IMR-90 (cell line): ENCODE measurements around the gene C13orf46. TPM values are rescaled to one million over a fixed set of nuclear protein-coding genes. Genes with fewer than 3 reads are reported as not detected.

ENCODE experiments used
- ATAC-seq: fragments of 200-7000 bp; cut with Tn5 transposase; 2 replicates; pipeline ENCODE4 v1.9.1; 2020; ENCODE audit warnings: low read depth, mild to moderate bottlenecking, moderate library complexity
- BruUV-seq: library from RNA; stranded (reverse); fragments of 400-500 nt; replicated peaks from 2 replicates; lab custom pipeline; 2021; lab: Mats Ljungman, UMichigan
- CTCF ChIA-PET: fragments of 300-600 bp; formaldehyde crosslinking; extraction: SDS; loops from one replicate; lab custom pipeline; 2021; ENCODE audit warnings: antibody characterized with exemption; lab: Yijun Ruan, JAX
- POLR2A ChIA-PET: fragments of 300-600 bp; sonication (Branson Sonifier 250); formaldehyde crosslinking; loops from one replicate; lab custom pipeline; 2022; ENCODE audit warnings: antibody characterized with exemption; ENCODE audit not compliant: unreplicated experiment; lab: Charles Lee
- DNase-seq: peaks from one replicate; pipeline ENCODE4 v3.0.0; 2013
- H2AFZ ChIP-seq: replicated peaks from 2 replicates; pipeline ENCODE3; 2013; ENCODE audit warnings: low read length, mild to moderate bottlenecking; ENCODE audit not compliant: poor library complexity
- H2AK5ac ChIP-seq: 2 replicates; pipeline ENCODE4 v1.6.1; 2013; ENCODE audit warnings: low read depth, low read length, inconsistent platforms
- H2AK9ac ChIP-seq: replicated peaks from 2 replicates; pipeline ENCODE3; 2013; ENCODE audit warnings: mild to moderate bottlenecking, low read depth, low read length, moderate library complexity; ENCODE audit not compliant: poor library complexity
- H2BK120ac ChIP-seq: 2 replicates; pipeline ENCODE4 v1.6.1; 2013; ENCODE audit warnings: low read depth, low read length, inconsistent platforms
- H2BK15ac ChIP-seq: 3 replicates; pipeline ENCODE4 v1.6.1; 2013; ENCODE audit warnings: low read depth, low read length, inconsistent platforms
- H2BK20ac ChIP-seq: 2 replicates; pipeline ENCODE4 v1.6.1; 2013; ENCODE audit warnings: low read depth, mild to moderate bottlenecking, inconsistent platforms, low read length, moderate library complexity
- H2BK5ac ChIP-seq: 2 replicates; pipeline ENCODE4 v1.6.1; 2013; ENCODE audit warnings: mild to moderate bottlenecking, low read depth, low read length, inconsistent platforms; ENCODE audit not compliant: poor library complexity, severe bottlenecking
- H3K14ac ChIP-seq: replicated peaks from 2 replicates; pipeline ENCODE4 v1.6.1; 2013; ENCODE audit warnings: low read depth, low read length, inconsistent platforms
- H3K18ac ChIP-seq: 2 replicates; pipeline ENCODE4 v1.6.1; 2013; ENCODE audit warnings: low read depth, low read length, control low read depth
- H3K23ac ChIP-seq: 2 replicates; pipeline ENCODE4 v1.6.1; 2013; ENCODE audit warnings: low read depth, low read length, inconsistent platforms
- H3K27ac ChIP-seq: 2 replicates; pipeline ENCODE4 v1.5.1; 2013; ENCODE audit warnings: mild to moderate bottlenecking, control low read depth, low read length; ENCODE audit not compliant: insufficient read depth
- H3K27me3 ChIP-seq: 2 replicates; pipeline ENCODE4 v1.6.1; 2013; ENCODE audit warnings: low read length; ENCODE audit not compliant: control insufficient read depth, insufficient read depth
- H3K36me3 ChIP-seq: 2 replicates; pipeline ENCODE4 v1.6.1; 2013; ENCODE audit warnings: low read length, mixed read lengths; ENCODE audit not compliant: control insufficient read depth, insufficient read depth
- H3K4ac ChIP-seq: 2 replicates; pipeline ENCODE4 v1.6.1; 2013; ENCODE audit warnings: low read depth, low read length, inconsistent platforms
- H3K4me1 ChIP-seq: 2 replicates; pipeline ENCODE4 v1.6.1; 2013; ENCODE audit warnings: low read length, mixed read lengths; ENCODE audit not compliant: control insufficient read depth, insufficient read depth
- H3K4me2 ChIP-seq: 2 replicates; pipeline ENCODE4 v1.6.1; 2013; ENCODE audit warnings: low read depth, mild to moderate bottlenecking, control low read depth, low read length, moderate library complexity
- H3K4me3 ChIP-seq: 2 replicates; pipeline ENCODE4 v1.5.1; 2013; ENCODE audit warnings: low read depth, mild to moderate bottlenecking, control low read depth, low read length, moderate library complexity; ENCODE audit not compliant: insufficient read depth
- H3K56ac ChIP-seq: 2 replicates; pipeline ENCODE4 v1.6.1; 2013; ENCODE audit warnings: low read length, inconsistent platforms; ENCODE audit not compliant: insufficient read depth; ENCODE audit errors: extremely low read depth
- H3K79me1 ChIP-seq, 2 experiments: 2 replicates each; pipeline ENCODE4 v1.6.1; 2013; ENCODE audit warnings: low read length in 2 of 2, inconsistent platforms in 1 of 2, low read depth in 1 of 2
- H3K9ac ChIP-seq: 2 replicates; pipeline ENCODE4 v1.6.1; 2013; ENCODE audit warnings: low read depth, low read length, control low read depth
- H3K9me1 ChIP-seq: 2 replicates; pipeline ENCODE4 v1.6.1; 2013; ENCODE audit warnings: low read length, inconsistent platforms; ENCODE audit not compliant: insufficient read depth
- H3K9me3 ChIP-seq: 2 replicates; pipeline ENCODE4 v1.6.1; 2013; ENCODE audit warnings: low read length; ENCODE audit not compliant: control insufficient read depth, insufficient read depth
- H4K20me1 ChIP-seq: 2 replicates; pipeline ENCODE4 v1.6.1; 2013; ENCODE audit warnings: low read length, inconsistent platforms; ENCODE audit not compliant: insufficient read depth
- H4K5ac ChIP-seq: 2 replicates; pipeline ENCODE4 v1.6.1; 2013; ENCODE audit warnings: mild to moderate bottlenecking, low read depth, low read length, control low read depth
- H4K8ac ChIP-seq, 2 experiments: 2 replicates each; pipeline ENCODE4 v1.6.1; 2013; ENCODE audit warnings: low read depth in 2 of 2, low read length in 2 of 2, control low read depth in 1 of 2, inconsistent platforms in 1 of 2
- H4K91ac ChIP-seq: 2 replicates; pipeline ENCODE4 v1.6.1; 2013; ENCODE audit warnings: low read depth, low read length, inconsistent platforms; ENCODE audit not compliant: insufficient read depth
- BHLHE40 ChIP-seq: fragments of 150-350 bp; IDR thresholded peaks from 2 replicates; pipeline ENCODE4 v1.6.1; 2016; ENCODE audit warnings: mild to moderate bottlenecking, low read depth, low read length
- CEBPB ChIP-seq: IDR thresholded peaks from 2 replicates; pipeline ENCODE4 v1.6.1; 2012; ENCODE audit warnings: low read depth, low read length, improper control_type of control experiment
- CHD1 ChIP-seq: IDR thresholded peaks from 2 replicates; pipeline ENCODE4 v1.6.1; 2012; ENCODE audit warnings: low read depth, low read length, improper control_type of control experiment
- FOS ChIP-seq: fragments of 150-350 bp; IDR thresholded peaks from 2 replicates; pipeline ENCODE4 v1.6.1; 2016; ENCODE audit warnings: low read depth, low read length
- MAFK ChIP-seq: IDR thresholded peaks from 2 replicates; pipeline ENCODE4 v1.6.1; 2012; ENCODE audit warnings: low read depth, low read length, improper control_type of control experiment
- MAZ ChIP-seq: IDR thresholded peaks from 2 replicates; pipeline ENCODE4 v1.6.1; 2012; ENCODE audit warnings: low read depth, mild to moderate bottlenecking, low read length, improper control_type of control experiment, moderate library complexity, borderline replicate concordance
- MXI1 ChIP-seq: IDR thresholded peaks from 2 replicates; pipeline ENCODE4 v1.6.1; 2012; ENCODE audit warnings: low read depth, mild to moderate bottlenecking, low read length, moderate library complexity, borderline replicate concordance
- POLR2A ChIP-seq: IDR thresholded peaks from 2 replicates; pipeline ENCODE4 v1.6.1; 2012; ENCODE audit warnings: mild to moderate bottlenecking, low read depth, low read length
- RAD21 ChIP-seq: IDR thresholded peaks from 2 replicates; pipeline ENCODE4 v1.6.1; 2012; ENCODE audit warnings: low read length, improper control_type of control experiment
- RCOR1 ChIP-seq: IDR thresholded peaks from 2 replicates; pipeline ENCODE4 v1.6.1; 2012; ENCODE audit warnings: mild to moderate bottlenecking, low read length, improper control_type of control experiment; ENCODE audit not compliant: insufficient replicate concordance
- RFX5 ChIP-seq: IDR thresholded peaks from 2 replicates; pipeline ENCODE4 v1.8.0; 2012; ENCODE audit warnings: low read depth, mild to moderate bottlenecking, low read length, moderate library complexity
- SMC3 ChIP-seq: fragments of 150-350 bp; IDR thresholded peaks from 2 replicates; pipeline ENCODE4 v1.6.1; 2016; ENCODE audit warnings: low read depth, mild to moderate bottlenecking, antibody characterized with exemption, low read length, moderate library complexity
- WGBS, 2 experiments: methylation state at CpG; one replicate each; pipeline versions ENCODE4 v1.1.5 to v1.1.7; 2013; ENCODE audit warnings: missing lambda C conversion rate in 2 of 2; ENCODE audit not compliant: insufficient read length in 1 of 2; ENCODE audit errors: extremely low coverage in 2 of 2; 5-methylcytosine and 5-hydroxymethylcytosine counted together
- dilution Hi-C: fragments of 300-500 bp; cut with HindIII; formaldehyde crosslinking; loops from one replicate; pipeline ENCODE4 v1.14.3; 2018; ENCODE audit warnings: low sequenced_read_pairs; ENCODE audit not compliant: unreplicated experiment
- in situ Hi-C: fragments of 300-500 bp; cut with MboI; formaldehyde crosslinking; loops from 3 replicates; pipeline ENCODE4 v1.14.3; 2019; ENCODE audit warnings: low sequenced_read_pairs, inconsistent platforms, mixed read lengths
- intact Hi-C: fragments of 100-400 bp; cut with micrococcal nuclease; formaldehyde crosslinking; loops from 2 replicates; pipeline ENCODE4 v1.10.0; 2022
- polyA plus RNA-seq, 3 experiments: library from polyadenylated mRNA; depleted of rRNA; stranded (reverse); fragments of >200 nt; gene quantifications; 2 replicates each; pipeline ENCODE4 v1.2.3, GENCODE V29; 2012; ENCODE audit warnings: low replicate concordance in 1 of 3
- total RNA-seq: library from RNA; depleted of rRNA; stranded (reverse); fragments of >200 nt; gene quantifications from 2 replicates; pipeline ENCODE4 v1.2.3, GENCODE V29; 2012
- TF ChIP-seq, protein P1 (sequence below): conservative IDR thresholded peaks from 2 replicates; pipeline ENCODE4 v1.5.1; 2012; ENCODE audit warnings: mild to moderate bottlenecking, low read depth, low read length, improper control_type of control experiment
- TF ChIP-seq, protein P2 (sequence below): fragments of 150-350 bp; IDR thresholded peaks from 2 replicates; pipeline ENCODE4 v1.6.1; 2017; ENCODE audit warnings: mild to moderate bottlenecking, antibody characterized with exemption, low read length, low read depth
- TF ChIP-seq, protein P3 (sequence below): fragments of 150-350 bp; IDR thresholded peaks from 2 replicates; pipeline ENCODE4 v1.6.1; 2016; ENCODE audit warnings: low read depth, mild to moderate bottlenecking, low read length, moderate library complexity, borderline replicate concordance

C13orf46 gene
- total and polyA plus RNA-seq, 2 of the 4 experiments (the other 2 are of a cell fraction) = under 0.01 to 2.1 TPM

DNA sequence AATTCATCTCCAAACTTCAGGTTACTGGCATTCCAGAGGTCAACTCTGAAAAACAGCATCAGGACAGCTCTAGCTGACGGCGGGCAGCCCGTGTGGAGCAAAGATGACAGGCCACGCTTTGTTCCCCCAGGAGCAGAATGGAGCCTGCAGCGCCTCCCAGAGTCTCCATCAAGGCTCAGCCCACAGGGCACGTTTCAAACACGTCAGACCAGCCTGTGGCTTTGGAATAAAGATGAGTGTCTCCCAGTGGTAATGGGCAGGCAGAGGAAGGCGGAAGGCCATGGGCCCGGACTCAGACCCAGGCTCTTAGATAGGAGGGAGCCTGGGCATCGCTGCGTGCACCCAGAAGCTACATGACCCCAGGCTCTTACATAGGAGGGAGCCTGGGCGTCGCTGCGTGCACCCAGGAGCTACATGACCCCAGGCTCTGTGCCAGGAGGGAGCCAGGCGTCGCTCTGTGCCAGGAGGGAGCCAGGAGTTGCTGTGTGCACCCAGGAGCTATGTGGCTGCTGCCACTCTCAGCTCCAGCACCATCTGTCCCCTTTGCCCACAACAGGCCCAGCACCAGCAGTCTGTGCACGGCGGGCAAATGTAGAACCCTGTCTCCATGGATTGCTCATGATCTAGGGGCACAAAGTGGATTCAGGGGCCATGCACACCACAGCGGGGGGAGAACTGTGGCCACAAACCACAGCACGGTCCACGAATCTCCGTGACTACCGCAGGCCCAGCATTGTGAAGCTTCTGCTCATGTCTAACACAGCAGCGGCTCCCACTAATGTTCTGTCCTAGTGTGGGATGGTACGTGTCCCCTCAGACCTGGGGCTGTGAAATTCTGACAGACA, 47.8 kb upstream of the C13orf46 start:
- Histone ChIP-seq H3K14ac (no peak overlapping the region), H4K91ac (no peak overlapping the region), H3K4me2 (no peak overlapping the region), H3K9me1 (peaks cover 7% of the 10 kb centered on the region; the same call in 1 of the 2 replicates), H2BK120ac (no peak overlapping the region), H4K5ac (no peak overlapping the region), H3K9me3 (no peaks in the 10 kb centered on the region), H2BK20ac (no peak overlapping the region), H3K56ac (no peak overlapping the region), H3K4ac (no peak overlapping the region), H2BK15ac (no peak overlapping the region), H2AFZ (no peak overlapping the region), H3K23ac (no peak overlapping the region), H3K4me1 (peaks cover 16% of the 10 kb centered on the region), H3K36me3 (peaks cover 79% of the 10 kb centered on the region), H3K4me3 (no peak overlapping the region), H3K18ac (no peak overlapping the region), H2AK9ac (no peak overlapping the region), H3K27ac (no peak overlapping the region), H2AK5ac (no peak overlapping the region), H2BK5ac (no peak overlapping the region), H3K79me1 (peaks cover 26 to 68% of the 10 kb centered on the region in 2 experiments), H3K9ac (no peak overlapping the region), H3K27me3 (no peaks in the 10 kb centered on the region), H4K8ac (no peak overlapping the region), H4K20me1 (peaks cover 30% of the 10 kb centered on the region)
- in situ Hi-C loops (no loop called here), intact Hi-C loops (loop anchor here (10.0 kb wide), 1 partner anchor 207 kb away; no protein-coding TSS in a partner anchor), dilution Hi-C loops (no loop called here)
- POLR2A ChIA-PET = no interaction called here
- no TSS peak for BruUV-seq
- CTCF ChIA-PET = no interaction called here
- ATAC-seq = no peak
- WGBS, 2 experiments = 92% methylated on average over 10 of the region's 25 CpGs; no CpG with 5 or more reads in 1 of the 2 experiments
- DNase-seq = no peak
- TF ChIP-seq MXI1 (no peak), CEBPB (no peak), RAD21 (no peak), POLR2A (no peak), RFX5 (no peak), RCOR1 (no peak), MAFK (no peak), CHD1 (no peak), FOS (no peak), BHLHE40 (no peak), SMC3 (no peak), MAZ (no peak)
- TF ChIP-seq, protein P1, sequence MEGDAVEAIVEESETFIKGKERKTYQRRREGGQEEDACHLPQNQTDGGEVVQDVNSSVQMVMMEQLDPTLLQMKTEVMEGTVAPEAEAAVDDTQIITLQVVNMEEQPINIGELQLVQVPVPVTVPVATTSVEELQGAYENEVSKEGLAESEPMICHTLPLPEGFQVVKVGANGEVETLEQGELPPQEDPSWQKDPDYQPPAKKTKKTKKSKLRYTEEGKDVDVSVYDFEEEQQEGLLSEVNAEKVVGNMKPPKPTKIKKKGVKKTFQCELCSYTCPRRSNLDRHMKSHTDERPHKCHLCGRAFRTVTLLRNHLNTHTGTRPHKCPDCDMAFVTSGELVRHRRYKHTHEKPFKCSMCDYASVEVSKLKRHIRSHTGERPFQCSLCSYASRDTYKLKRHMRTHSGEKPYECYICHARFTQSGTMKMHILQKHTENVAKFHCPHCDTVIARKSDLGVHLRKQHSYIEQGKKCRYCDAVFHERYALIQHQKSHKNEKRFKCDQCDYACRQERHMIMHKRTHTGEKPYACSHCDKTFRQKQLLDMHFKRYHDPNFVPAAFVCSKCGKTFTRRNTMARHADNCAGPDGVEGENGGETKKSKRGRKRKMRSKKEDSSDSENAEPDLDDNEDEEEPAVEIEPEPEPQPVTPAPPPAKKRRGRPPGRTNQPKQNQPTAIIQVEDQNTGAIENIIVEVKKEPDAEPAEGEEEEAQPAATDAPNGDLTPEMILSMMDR = no peak
- TF ChIP-seq, protein P2, sequence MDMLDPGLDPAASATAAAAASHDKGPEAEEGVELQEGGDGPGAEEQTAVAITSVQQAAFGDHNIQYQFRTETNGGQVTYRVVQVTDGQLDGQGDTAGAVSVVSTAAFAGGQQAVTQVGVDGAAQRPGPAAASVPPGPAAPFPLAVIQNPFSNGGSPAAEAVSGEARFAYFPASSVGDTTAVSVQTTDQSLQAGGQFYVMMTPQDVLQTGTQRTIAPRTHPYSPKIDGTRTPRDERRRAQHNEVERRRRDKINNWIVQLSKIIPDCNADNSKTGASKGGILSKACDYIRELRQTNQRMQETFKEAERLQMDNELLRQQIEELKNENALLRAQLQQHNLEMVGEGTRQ = no peak
- TF ChIP-seq, protein P3, sequence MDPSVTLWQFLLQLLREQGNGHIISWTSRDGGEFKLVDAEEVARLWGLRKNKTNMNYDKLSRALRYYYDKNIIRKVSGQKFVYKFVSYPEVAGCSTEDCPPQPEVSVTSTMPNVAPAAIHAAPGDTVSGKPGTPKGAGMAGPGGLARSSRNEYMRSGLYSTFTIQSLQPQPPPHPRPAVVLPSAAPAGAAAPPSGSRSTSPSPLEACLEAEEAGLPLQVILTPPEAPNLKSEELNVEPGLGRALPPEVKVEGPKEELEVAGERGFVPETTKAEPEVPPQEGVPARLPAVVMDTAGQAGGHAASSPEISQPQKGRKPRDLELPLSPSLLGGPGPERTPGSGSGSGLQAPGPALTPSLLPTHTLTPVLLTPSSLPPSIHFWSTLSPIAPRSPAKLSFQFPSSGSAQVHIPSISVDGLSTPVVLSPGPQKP = no peak
